Stomach (tissue), 4 donors: Measurements from ENCODE around the gene PPP1R14B.

Source experiments
- POLR2A ChIP-seq, 4 donors: fragments of 450-650 bp; IDR thresholded peaks; one replicate each; pipeline ENCODE4 v1.6.1; 2016; ENCODE audit warnings: antibody characterized with exemption in 4 of 4, control low read depth in 2 of 4, mild to moderate bottlenecking in 1 of 4, moderate library complexity in 1 of 4
- TF ChIP-seq, protein P1 (sequence below), 7 experiments: fragments of 450-650 bp in 4 of 7; fragments of 200-600 bp in 3 of 7; sonication (generic) in 3 of 7; IDR thresholded peaks; one replicate each; pipeline ENCODE4 v1.5.1; 2016 to 2019; ENCODE audit warnings: antibody characterized with exemption in 7 of 7, control low read depth in 2 of 7, mild to moderate bottlenecking in 1 of 7

DNA sequence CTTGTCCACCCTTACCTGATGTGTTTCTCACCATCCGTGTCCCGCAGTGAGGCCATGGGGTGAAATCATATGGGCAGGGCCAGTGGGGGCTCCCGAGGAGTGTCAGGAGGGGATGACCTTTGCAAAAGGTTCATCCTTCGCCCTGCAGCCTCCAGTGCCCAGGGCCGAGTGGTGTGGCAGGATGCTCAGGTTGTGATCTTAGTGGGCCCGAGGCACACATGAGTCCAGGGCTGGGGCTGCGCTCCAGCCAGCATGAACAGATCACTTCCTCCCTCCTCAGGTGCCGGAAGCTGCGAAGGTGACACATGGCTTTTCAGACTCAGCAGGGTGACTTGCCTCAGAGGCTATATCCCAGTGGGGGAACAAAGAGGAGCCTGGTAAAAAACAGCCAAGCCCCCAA is 8.7 kb downstream of the PPP1R14B start:
- TF ChIP-seq, protein P1, sequence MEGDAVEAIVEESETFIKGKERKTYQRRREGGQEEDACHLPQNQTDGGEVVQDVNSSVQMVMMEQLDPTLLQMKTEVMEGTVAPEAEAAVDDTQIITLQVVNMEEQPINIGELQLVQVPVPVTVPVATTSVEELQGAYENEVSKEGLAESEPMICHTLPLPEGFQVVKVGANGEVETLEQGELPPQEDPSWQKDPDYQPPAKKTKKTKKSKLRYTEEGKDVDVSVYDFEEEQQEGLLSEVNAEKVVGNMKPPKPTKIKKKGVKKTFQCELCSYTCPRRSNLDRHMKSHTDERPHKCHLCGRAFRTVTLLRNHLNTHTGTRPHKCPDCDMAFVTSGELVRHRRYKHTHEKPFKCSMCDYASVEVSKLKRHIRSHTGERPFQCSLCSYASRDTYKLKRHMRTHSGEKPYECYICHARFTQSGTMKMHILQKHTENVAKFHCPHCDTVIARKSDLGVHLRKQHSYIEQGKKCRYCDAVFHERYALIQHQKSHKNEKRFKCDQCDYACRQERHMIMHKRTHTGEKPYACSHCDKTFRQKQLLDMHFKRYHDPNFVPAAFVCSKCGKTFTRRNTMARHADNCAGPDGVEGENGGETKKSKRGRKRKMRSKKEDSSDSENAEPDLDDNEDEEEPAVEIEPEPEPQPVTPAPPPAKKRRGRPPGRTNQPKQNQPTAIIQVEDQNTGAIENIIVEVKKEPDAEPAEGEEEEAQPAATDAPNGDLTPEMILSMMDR (IDR thresholded peaks at IDR 0.05): no peak
- TF ChIP-seq POLR2A (IDR thresholded peaks at IDR 0.05): no peak
